ENCODE measurements around the gene POU2AF1.
"Not testable (repeated sequence)": the region's sequence is repeated elsewhere in the genome, so short reads cannot be mapped to it uniquely, and the experiment has no call there.

The POU2AF1 gene

DNA sequence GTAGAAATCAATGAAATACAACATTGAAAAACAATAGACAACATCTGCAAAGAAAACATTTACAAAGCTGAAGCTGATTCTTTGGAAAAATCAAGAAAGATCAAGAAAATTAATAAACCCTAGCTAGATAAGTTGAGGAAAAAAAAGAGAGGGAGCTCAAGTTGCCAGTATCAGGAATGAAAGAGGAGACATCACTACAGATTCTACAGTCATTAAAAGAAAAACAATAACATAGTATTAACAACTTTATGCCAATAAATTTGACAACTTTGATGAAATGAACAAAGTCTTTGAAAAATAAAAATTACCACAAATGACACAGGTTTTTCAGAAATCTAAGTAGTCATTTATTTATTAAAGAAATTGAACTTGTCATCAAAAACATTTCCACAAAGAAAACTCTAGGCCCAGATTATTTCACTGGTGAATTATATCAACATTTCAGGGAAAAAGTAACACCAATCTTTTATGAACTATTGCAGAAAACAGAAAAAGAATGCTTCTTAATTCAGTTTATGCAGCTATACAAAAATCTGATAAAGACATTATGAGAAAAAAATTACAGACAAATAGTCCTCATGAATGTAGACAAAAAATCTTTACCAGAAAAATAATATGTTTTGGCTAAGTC is 39.2 kb downstream of the POU2AF1 start:
- no peak for DNase-seq

DNA sequence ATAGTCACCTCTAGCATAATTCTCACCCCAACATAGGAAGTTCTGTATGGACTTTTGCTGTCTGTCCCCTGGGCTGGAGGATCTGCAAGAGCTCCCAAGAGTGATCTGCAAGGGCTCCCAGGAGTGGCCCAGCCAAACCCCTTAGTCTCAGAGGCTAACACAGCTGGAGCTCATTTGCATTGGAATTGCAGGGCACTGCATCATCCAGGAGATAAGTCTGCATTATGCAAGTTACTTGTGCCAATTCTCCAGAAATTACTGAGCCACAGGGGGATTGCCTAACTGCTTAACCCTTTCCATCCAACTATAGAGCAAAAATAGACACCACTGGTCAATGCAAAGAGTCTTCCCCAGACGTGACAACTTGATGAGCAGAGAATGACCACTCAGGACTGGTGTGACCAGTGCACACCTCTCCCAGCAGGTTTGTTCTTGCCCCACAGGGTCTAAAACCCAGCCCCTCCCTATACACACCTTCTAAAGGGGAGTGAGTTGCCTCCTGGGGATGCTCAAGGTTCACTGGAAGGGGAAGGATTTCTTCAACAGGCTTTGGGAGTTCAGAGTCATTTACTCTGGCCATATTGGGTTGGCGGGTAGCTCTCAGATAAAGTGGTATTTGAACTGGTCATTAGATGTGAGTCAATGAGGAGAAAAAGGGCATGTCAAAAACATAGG is 42.4 kb downstream of the POU2AF1 start:
- peak in 1 of 3 experiments; percentile 7 for DNase-seq

DNA sequence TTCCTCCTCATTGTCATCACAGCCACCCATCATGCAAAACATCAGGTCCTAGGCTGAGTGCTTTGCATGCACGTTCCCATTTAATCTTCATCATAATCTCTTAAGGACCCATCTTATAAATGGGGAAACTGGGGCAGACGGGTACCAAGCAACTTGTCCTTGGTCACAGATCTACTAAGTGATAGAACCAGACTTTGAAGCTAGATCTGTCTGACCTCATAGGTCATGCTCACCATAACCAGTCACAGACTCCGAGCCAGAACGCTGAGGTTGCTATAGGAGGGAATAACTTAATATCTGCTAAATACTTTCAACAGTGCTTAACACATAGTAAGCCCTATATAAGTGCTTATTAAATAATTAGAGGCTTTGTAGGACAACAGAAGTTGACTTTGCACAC is 43.0 kb downstream of the POU2AF1 start:
- DNase-seq: no peak

DNA sequence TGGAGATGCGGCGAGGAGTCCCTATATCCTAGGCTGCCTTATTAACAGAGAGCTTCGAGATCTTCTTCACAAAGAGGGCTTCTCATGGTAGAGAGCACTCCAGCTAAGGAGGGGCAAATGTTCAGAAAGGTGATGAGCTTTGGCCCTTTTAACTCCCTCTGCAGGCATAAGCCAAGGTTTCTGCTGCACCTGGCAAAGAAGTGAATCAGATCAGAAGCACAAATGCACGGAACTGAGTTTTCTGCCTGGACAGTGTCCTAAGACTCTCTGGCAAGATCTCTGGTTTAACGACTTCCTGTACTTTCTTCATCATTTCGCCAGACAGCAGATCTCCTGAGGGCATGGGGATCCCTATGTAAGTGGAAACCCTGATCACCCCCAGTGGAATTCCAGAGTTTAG is 43.5 kb downstream of the POU2AF1 start:
- DNase-seq: no peak

DNA sequence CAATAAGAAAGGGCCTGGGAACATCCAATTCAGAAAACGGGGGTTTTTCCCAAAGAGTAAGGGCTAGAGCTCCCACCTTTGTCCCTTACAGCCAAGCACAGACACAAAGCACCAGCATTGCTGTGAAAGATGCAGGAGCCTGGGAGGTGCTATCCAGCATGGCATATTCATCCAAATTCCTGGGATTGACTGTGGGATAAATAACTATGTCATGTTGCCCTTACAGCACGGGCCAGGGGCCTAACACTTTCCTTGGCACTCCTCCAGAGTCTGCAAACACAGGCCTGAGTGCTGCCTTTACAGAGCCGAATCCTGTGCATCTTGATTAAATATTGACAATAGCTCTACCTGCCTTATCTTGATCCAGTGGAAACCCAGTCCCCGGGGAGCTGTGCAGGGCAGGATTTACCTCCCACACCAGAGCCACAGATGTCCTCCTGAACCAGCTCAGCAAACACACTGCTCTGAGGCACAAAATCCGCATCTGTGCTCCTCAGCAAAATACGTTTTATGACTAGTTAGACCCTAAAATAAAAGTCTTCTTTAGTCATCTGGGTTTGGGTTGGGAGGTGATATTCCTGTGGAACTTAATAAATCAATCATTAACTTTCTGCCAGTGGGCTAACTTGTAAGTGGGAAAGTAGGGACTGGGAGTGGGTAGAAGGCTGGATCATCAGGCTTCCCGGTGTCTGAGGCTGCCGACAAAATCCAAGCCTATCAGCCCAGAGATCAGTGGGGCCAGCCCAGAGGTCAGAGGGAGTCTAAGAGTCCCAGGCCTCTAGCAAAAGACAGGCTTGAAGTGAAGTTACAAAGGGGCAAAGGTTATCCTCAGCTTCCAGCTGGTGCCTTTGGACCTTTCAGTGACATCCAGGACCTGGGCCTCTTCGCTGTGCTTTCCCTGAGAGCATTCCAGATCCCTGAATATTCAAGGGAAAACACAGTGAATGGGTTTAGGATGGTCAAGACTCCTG is 44.3 kb downstream of the POU2AF1 start:
- peak; percentile 57 to 81 (median 61) for DNase-seq

DNA sequence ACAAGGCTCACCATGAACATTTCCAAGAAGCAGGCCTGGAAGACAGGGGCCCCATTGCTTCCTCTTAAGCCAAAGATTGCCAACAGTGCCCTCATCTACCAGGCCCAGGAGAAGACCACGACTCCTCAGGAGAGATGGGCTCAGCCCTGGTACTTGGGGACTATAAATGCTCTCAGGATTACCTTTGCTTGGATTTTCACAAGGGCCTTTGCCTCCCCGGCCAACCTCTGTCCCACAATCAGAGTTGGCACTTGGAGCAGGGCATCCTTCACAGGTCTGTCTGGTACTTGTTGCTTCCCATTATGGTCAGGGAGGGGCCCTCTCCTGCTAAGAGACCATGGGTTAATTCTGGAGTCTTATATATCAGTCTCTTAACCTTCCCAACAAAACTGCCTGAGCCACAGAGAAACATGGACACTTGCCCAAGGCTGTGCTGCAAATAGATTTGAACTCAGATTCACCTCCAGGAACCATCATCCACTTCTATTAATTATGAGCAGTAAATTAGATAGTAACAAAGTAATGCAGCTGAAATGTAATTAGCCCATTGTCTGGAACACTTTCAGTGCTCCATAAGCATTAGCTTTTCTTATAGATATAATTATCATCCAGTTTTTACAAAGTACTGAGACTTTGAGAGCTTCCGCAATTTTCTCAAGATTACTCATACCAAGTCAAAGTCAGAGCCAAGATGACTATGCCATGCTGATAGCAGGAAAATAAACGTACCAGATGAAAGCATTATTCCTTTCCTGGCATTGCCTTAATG is 47.2 kb downstream of the POU2AF1 start:
- DNase-seq: peak in 2 of 3 experiments; percentile 30 to 74

DNA sequence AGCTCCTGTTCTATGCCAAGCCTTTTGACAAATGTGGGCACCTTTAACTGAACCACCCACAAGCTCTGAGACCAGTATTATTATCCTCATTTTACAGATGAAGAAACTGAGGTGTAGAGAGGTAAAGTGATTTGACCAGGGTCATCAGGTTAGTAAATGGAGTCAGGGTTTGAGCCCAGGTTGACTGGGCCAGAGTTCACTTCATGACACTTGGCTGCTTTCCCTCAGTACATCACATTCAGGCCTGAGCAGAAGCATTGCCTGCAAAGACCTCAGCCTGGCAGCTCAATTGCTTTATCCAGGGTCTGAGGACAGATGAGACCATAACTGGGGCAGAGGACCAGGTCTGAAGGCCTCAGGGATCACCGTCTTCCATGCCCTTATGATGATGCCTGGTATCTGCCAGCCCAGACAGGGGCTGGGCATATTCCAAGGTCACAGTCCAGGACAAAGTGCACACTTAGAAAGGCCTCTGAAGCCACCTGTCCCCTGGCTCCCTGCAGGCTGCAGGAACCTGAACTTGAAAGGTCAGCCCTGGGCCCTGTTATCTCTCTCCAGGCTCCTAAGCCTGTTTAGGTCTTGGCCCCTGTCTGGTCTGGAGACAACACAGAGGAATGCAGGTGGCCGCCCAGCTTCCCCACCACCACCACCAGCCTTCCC is 48.7 kb downstream of the POU2AF1 start:
- no peak for DNase-seq

DNA sequence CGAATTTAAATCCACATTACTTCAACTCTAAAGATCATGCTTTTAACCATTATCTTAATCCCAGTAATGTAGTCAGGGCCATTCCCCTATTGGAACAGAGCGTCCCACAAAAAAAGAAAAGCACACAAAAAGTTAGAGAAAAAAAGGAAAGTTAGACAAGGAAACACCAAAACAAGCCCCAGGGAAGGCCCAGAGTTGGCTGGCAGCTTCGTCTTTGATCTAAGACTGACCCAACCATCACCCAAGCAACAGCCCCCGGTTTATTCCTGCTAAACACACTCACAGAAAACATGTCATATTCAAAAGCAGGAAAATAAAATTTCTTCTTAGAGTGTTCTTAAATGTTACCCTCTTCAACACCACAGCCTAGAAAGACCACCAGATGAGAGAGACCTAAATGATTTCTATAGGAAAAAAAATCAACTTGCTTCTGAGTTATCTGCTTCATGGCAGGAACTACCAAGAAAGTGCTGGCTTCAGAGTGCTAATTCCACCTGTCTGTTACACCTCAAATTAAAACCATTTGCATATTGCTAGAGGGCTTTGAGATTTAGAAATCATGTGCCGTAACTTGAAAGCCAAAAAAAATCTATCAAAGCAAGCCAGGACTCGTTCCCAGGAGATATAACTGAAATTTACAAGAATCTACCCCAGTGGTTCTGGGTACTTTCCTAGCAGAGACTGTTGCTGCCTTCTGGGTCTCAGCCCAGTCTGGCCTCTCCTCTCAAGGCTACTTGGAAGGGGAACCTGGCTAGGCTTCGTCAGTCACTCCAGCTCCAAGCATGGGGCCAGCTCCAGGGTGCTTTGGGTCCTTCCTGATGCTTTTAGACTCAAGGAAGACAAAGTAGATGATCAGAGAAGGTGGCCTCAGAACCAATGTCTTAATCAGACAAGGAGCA is 49.5 kb downstream of the POU2AF1 start:
- no peak for DNase-seq

DNA sequence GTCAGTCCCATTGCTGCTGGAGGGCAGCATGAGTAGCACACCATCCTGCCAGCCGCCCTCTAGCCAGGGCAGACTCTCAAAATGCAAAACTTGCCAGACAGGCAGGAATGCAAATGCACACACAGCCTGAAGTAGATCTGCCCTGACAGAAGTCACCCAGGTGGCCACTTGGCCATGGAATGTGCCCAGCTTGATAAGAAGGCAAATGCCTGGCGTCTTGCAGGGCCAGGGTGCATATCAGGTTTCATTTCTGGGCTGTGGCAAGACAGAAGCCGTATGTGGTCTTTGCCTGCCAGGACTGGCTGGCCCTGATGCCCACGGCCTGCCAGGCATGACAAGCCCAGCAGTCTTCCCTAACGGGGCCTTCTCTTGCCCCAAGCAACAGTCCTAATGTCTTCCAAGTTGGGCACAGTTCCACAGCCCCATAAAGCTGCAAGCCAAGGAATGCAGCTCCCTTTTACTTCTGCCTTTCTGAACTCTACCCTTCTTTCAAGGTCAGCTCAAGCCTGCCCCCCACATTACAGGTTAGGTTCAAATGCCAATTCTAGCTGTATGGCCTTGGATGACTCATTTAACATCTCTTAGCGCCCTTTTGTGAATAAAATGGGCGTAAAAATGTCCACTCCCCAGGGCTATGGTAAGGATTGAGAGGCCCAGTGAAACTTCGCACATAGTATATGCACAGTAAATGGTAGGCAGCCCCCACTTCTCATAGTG is 51.0 kb downstream of the POU2AF1 start:
- no peak for DNase-seq

DNA sequence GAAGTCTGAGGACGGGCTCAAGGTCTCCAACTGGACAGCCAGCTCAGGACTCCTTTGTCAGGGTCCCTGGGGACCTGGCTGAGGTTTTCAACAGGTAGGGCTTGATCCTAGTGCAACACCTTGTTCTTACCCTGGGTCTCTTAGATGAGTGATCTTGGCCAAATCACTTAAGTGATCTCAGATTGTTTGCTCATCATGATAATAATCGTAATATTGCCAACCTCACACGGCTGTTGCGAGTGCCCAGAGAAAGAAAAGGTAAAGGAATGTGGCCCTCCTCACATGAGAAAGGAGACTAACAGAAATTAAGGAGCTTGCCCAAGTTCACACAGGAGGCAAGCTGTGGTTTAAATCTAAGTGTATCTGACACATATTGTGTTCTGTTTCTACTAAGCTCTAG is 52.3 kb downstream of the POU2AF1 start:
- no peak for DNase-seq

DNA sequence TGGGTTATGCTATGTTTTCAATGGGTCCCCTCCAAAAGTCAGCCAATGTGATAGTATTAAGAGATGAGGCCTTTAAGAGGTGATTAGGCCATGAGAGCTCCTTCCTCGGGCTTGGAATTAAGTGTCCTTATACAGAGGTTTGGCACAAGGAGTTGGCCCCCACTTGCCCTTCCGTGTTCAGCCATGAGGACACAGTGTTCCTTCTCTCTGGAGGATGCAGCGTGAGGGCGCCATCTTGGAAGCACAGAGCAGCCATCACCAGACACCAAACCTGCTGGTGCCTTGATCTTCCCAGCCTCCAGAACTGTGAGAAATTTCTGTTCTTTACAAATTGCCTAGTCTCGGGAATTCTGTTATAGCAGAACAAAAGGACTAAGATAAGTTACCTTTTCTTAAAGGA is 53.8 kb downstream of the POU2AF1 start:
- DNase-seq: no peak

DNA sequence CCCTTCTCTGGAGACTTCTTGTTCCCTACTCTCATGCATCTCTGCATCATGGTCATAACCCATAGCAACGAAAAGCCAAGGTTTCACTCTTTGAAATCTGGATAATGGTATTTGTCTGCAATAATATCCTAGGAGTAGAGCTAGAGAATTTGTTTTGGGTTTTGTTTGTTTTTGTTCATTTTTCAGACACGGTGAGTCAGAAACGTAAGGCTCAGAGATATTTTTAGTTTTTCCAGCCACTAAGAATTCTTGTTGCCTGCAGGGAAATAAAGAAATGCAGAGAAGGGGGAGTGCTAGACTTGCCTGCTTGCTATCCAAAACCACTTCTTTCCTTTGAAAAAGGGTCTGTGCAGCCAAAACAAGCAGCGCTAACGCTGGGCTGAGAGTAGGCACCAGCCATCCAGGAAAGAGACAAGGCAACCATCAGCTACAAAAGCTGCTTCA is 54.8 kb downstream of the POU2AF1 start:
- no peak for DNase-seq

DNA sequence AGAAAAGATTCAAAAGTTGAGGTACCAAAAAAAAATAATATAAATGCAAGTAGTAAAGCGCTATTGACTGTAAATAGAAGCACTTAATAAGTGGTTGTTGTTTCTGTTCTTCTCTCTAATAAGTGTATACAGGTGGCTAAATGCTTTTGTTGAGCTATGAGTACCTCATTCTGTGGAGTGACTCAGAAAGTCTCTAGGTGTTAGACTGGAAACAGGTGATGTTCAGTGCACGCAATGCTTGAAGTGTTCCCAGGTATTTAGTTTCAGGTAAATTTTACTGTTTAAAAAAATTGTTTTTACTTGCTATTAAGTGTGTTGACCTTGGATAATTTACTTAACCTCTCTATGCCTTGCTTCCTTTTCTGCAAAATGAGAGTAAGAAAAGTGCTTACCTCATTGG is 56.5 kb downstream of the POU2AF1 start:
- peak in 1 of 3 experiments; percentile 32 for DNase-seq

DNA sequence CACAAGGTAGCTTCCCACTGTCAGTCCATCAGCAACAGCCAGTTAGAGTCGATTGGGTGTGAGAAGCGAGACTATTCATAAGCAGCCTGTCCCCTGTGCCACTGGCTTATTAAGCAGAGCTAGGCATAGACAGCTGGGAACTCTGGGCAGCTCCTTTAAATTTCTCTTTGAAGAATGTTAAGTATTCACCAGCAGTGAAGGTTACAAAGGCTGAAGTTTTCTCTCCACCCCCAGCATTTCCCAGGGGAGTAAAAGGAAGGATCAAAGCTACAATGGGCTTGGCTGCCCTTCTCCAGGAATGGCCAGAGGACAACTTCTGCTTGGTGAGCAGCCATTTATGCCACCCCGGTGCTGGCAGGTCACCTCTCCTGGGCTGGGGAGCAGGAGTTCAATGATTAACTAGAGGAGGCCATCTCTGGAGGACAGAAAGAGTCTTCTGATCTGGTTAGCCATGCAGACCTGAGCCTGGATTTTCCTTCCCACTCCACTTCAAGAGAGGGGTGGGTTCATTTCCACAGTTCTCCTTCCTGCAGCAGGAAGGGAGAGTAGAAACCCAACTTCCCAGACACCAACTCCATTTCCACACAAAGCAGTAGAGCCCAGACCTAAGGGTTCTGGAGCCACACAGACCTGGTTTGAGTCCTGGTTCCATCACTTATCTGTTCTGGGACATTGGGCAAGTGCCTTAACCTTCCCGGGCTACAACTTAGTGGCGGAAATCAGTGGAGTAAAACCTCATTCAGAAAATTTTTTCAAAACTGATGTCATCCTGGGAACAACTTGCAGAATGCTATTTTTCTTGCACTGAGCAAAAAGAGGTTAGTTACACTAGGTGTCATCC is 58.1 kb downstream of the POU2AF1 start:
- no peak for DNase-seq

DNA sequence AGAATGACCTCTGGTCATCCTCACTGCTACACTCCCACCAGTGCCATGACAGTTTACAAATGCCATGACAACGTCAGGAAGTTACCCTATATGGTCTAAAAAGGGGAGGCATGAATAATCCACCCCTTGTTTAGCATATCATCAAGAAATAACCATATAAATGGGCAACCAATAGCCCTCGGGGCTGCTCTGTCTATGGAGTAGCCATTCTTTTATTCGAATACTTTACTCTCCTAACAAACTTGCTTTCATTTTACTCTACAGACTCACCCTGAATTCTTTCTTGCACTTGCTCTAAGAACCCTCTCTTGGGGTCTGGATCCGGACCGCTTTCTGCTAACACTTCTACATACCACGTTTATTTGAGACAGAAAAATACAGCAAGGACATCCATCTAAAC is 58.9 kb downstream of the POU2AF1 start:
- DNase-seq: not testable (repeated sequence)

DNA sequence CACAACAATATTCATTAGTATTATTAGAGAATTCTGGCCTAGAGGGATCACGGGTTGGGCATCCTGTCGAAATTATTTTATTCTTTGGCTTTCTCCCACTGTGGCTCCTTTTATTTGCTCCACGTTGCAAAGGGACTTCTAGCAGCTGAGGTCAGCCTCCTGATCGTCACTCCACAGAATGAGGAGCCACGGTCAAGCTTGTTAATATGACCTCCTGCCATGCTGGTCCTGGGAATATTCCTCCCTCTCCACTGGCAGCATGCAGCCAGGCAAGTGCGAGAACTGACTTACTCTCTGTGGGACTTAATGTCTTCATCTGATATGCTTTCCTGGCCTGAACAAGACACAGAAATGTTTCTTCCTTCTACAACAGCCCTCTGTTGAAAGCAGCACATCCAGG is 59.8 kb downstream of the POU2AF1 start:
- no peak for DNase-seq

DNA sequence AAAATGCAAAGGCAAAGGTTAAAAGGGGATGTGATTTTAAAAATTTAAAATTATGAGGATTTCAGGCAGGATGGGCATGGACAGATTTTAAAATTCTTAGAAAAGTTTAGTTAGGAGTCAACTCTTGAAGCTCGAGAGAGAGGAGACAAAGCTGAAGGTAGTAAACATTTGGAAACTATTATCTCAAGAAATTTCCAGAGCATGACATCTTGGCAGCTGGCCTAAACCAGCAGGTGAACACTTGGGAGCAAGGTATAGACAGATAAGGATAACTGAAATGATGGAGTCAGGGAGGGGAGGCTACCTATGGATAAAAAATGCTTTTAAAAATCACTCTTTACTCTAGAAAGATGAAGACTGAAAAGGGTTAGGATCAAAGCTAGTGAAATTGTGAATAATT is 67.0 kb downstream of the POU2AF1 start:
- peak in 1 of 3 experiments; percentile 22 for DNase-seq

DNA sequence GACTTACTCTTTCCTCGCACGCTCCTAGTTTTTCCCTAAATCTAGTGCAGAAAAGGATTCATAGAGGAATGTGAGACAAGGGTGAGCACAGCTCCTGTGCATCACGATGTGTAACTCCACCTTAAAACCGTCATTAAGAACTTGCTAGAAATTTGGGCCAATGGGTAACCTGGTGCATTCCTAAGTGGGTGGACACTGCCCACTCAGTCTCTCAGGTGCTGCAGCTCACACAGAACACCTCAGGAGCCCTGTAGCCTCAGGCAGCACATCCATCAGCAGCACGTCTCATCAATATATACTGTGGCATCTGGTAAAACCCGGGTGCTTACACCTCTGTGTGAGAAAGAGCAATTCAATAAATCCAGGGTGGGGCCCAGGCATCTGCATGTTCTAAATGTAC is 68.4 kb downstream of the POU2AF1 start:
- DNase-seq: peak in 2 of 3 experiments; percentile 42 to 66

DNA sequence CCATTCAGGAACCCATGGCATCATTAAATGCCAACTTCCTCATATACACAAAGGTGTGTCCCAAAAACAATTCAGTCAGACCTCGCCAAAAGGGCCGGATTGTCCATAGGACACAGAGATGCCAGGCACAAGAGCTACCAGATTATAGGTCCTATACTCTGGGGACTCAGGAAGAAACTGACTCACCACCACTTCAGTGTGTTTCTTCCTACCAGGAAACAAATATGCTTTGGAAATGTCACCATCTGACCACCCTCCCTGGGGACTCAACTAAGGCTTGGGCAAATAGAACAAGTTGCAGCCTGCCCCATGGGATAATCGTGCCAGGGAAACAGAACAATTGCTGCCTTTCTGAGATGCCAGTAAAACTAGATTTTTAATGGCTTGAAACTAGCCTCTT is 69.0 kb downstream of the POU2AF1 start:
- DNase-seq: peak; percentile 50 to 89 (median 76)

All from NCI-H1417 (cell line).